GM12878 (cell line): ENCODE results near the gene RMI2. TPM values are rescaled to one million over a fixed set of nuclear protein-coding genes. Genes with fewer than 3 reads are reported as not detected.

ENCODE experiments used
- ATAC-seq: fragments of 200-7000 bp; cut with Tn5 transposase; 3 replicates; pipeline ENCODE4 v1.9.1; 2020; ENCODE audit warnings: mild to moderate bottlenecking, moderate library complexity
- BruUV-seq: library from RNA; stranded (reverse); fragments of 400-500 nt; replicated peaks from 2 replicates; lab custom pipeline; 2021; lab: Mats Ljungman, UMichigan
- CTCF ChIA-PET: fragments of 300-600 bp; sonication (Branson Sonifier 250); formaldehyde crosslinking; extraction: SDS; loops from one replicate; lab custom pipeline; 2021; ENCODE audit warnings: inconsistent platforms; lab: Yijun Ruan, JAX
- POLR2A ChIA-PET: fragments of 350-600 bp; formaldehyde crosslinking; extraction: SDS; loops from one replicate; lab custom pipeline; 2021; ENCODE audit warnings: inconsistent platforms; lab: Charles Lee
- RAD21 ChIA-PET: fragments of 300-600 bp; sonication (Branson Sonifier 250); formaldehyde crosslinking; loops from one replicate; lab custom pipeline; 2023; ENCODE audit warnings: antibody characterized with exemption; ENCODE audit not compliant: unreplicated experiment; lab: Charles Lee
- SMC1A ChIA-PET: fragments of 300-600 bp; sonication (Branson Sonifier 250); formaldehyde crosslinking; loops from one replicate; lab custom pipeline; 2023; ENCODE audit not compliant: unreplicated experiment, uncharacterized antibody; lab: Charles Lee
- DNase-seq: peaks from one replicate; pipeline ENCODE4 v3.0.0-alpha.2; 2011; ENCODE audit warnings: low read depth, low spot score
- FAIRE-seq: peaks from 3 replicates; lab custom pipeline; 2011; peaks lifted over from hg19 to GRCh38; lab: Jason Lieb, UNC
- H2AFZ ChIP-seq: 2 replicates; pipeline ENCODE4 v1.6.0; 2011; ENCODE audit warnings: low read depth, low read length, control low read depth; ENCODE audit not compliant: control insufficient read depth
- H3K27ac ChIP-seq: 2 replicates; pipeline ENCODE4 v1.5.1; 2011; ENCODE audit warnings: control low read depth; ENCODE audit not compliant: control insufficient read depth, insufficient read depth
- H3K27me3 ChIP-seq, 2 experiments: replicated peaks in 1 of 2; 2 replicates each; pipeline versions ENCODE4 v1.6.0 to v1.6.1; 2011; ENCODE audit warnings: low read length in 1 of 2; ENCODE audit not compliant: control insufficient read depth in 2 of 2, insufficient read depth in 2 of 2
- H3K36me3 ChIP-seq, 2 experiments: 2 replicates each; pipeline ENCODE4 v1.5.1; 2011; ENCODE audit warnings: low read length in 1 of 2; ENCODE audit not compliant: control insufficient read depth in 2 of 2, insufficient read depth in 2 of 2
- H3K4me1 ChIP-seq: 2 replicates; pipeline ENCODE4 v1.6.1; 2011; ENCODE audit warnings: mild to moderate bottlenecking, low read length, moderate library complexity, mixed read lengths; ENCODE audit not compliant: control insufficient read depth, insufficient read depth
- H3K4me2 ChIP-seq: 2 replicates; pipeline ENCODE4 v1.6.0; 2011; ENCODE audit warnings: control low read depth; ENCODE audit not compliant: control insufficient read depth, insufficient read depth
- H3K4me3 ChIP-seq: fragments of 200-600 bp; sonication (generic); 2 replicates; pipeline ENCODE4 v1.5.1; 2016
- H3K79me2 ChIP-seq: 2 replicates; pipeline ENCODE4 v1.6.0; 2011; ENCODE audit warnings: low read length; ENCODE audit not compliant: control insufficient read depth, insufficient read depth
- H3K9ac ChIP-seq: 2 replicates; pipeline ENCODE4 v1.8.0; 2011; ENCODE audit warnings: low read length, control low read depth, mixed read lengths; ENCODE audit not compliant: control insufficient read depth, insufficient read depth
- H3K9me3 ChIP-seq: replicated peaks from 3 replicates; pipeline ENCODE4 v1.5.1; 2011; ENCODE audit warnings: mild to moderate bottlenecking, low read length; ENCODE audit not compliant: control insufficient read depth, insufficient read depth
- H4K20me1 ChIP-seq: 2 replicates; pipeline ENCODE4 v1.6.0; 2011; ENCODE audit not compliant: control insufficient read depth, insufficient read depth
- ASH2L ChIP-seq: fragments of 300-600, 200-600 bp; sonication (generic); IDR thresholded peaks from 2 replicates; pipeline ENCODE4 v1.6.1; 2017; ENCODE audit warnings: low read depth, mild to moderate bottlenecking, borderline replicate concordance
- GATAD2B ChIP-seq: fragments of 450-650 bp; conservative IDR thresholded peaks from 2 replicates; pipeline ENCODE4 v1.6.1; 2017; ENCODE audit warnings: low read depth, mild to moderate bottlenecking, moderate library complexity
- HCFC1 ChIP-seq: fragments of 150-350 bp; IDR thresholded peaks from 2 replicates; pipeline ENCODE4 v1.6.1; 2014; ENCODE audit warnings: low read length
- KLF5 ChIP-seq: fragments of 450-650 bp; IDR thresholded peaks from 2 replicates; pipeline ENCODE4 v1.6.1; 2014; ENCODE audit warnings: mild to moderate bottlenecking; ENCODE audit not compliant: partially characterized antibody
- SMARCA5 ChIP-seq: fragments of 450-650 bp; IDR thresholded peaks from 2 replicates; pipeline ENCODE4 v1.6.1; 2017; ENCODE audit warnings: mild to moderate bottlenecking
- TCF7 ChIP-seq: IDR thresholded peaks from 2 replicates; pipeline ENCODE4 v1.6.1; 2014; ENCODE audit warnings: antibody characterized with exemption, borderline replicate concordance
- ZBTB40 ChIP-seq: fragments of 450-650 bp; IDR thresholded peaks from 2 replicates; pipeline ENCODE4 v1.6.1; 2016; ENCODE audit warnings: mild to moderate bottlenecking, moderate library complexity, borderline replicate concordance
- ZNF207 ChIP-seq: fragments of 450-650 bp; IDR thresholded peaks from 2 replicates; pipeline ENCODE4 v1.6.1; 2014; ENCODE audit warnings: antibody characterized with exemption, mild to moderate bottlenecking, borderline replicate concordance
- ZNF24 ChIP-seq: fragments of 450-650 bp; IDR thresholded peaks from 2 replicates; pipeline ENCODE4 v1.6.1; 2017; ENCODE audit warnings: antibody characterized with exemption, mild to moderate bottlenecking
- WGBS: methylation state at CpG from one replicate; pipeline ENCODE4 v1.1.6; 2016; ENCODE audit warnings: low lambda C conversion rate; ENCODE audit not compliant: insufficient replicate concordance, insufficient coverage; ENCODE audit errors: missing lambda C conversion rate; 5-methylcytosine and 5-hydroxymethylcytosine counted together
- in situ Hi-C: fragments of 300-500 bp; cut with MboI; formaldehyde crosslinking; loops from 9 replicates; pipeline ENCODE4 v1.14.3; 2018; ENCODE audit warnings: mixed read lengths
- intact Hi-C: fragments of 100-400 bp; cut with micrococcal nuclease; formaldehyde crosslinking; loops from one replicate; pipeline ENCODE4 v1.14.2; 2022; ENCODE audit not compliant: unreplicated experiment
- polyA plus RNA-seq, 11 experiments: library from polyadenylated mRNA; depleted of rRNA in 4 of 11; unstranded in 6 of 11; stranded (reverse) in 5 of 11; fragments of >200 nt; fragmentation: Nextera tagmentation in 4 of 11; fragmentation: Illumina TruSeq in 1 of 11; extraction: Ambion mirVana in 4 of 11; extraction: Trizol in 1 of 11; gene quantifications; 1 replicate in 1 of 11; 2 replicates in 10 of 11; pipeline versions ENCODE4 v1.2.1 to v1.2.3, GENCODE V29; 2011 to 2016; ENCODE audit warnings: inconsistent platforms in 2 of 11, missing spikeins in 2 of 11, low read depth in 1 of 11
- total RNA-seq, 4 experiments: library from RNA; depleted of rRNA in 3 of 4; stranded (reverse); fragments of >200 nt in 3 of 4; fragmentation: Illumina TruSeq in 1 of 4; extraction: Trizol in 1 of 4; gene quantifications; 2 replicates each; pipeline versions ENCODE4 v1.2.1 to v1.2.3, GENCODE V29; 2013 to 2021

Gene RMI2
- total and polyA plus RNA-seq, 10 of the 15 experiments (the other 5 are each of a cell fraction or from before 2014, with no cell fraction given) = 9.6 to 68.8 (median 32.1) TPM

- no peak for TF ChIP-seq ZBTB40
- no peak for TF ChIP-seq SMARCA5
- TF ChIP-seq HCFC1 = no peak
- no peak for TF ChIP-seq ZNF207
Measured at GRCh38 chr16:11363927-11364258, 18.6 kb downstream of the RMI2 start (continued).

GRCh38 chr16:11367483-11367906 is 22.2 kb downstream of the RMI2 start:
- FAIRE-seq (no peak), DNase-seq (no peak), ATAC-seq (no peak)
- intact Hi-C loops (no loop called here), in situ Hi-C loops (no loop called here)
- ChIA-PET CTCF (interaction anchor here (1.1 to 1.6 kb wide), 2 partner anchors 11 to 20 kb away, joined by 4 to 9 read pairs; no protein-coding TSS in a partner anchor), RAD21 (interaction anchor here (0.7 kb wide), 1 partner anchor 63 kb away, joined by 3 read pairs; no protein-coding TSS in a partner anchor), SMC1A (interaction anchor here (1.4 kb wide), 1 partner anchor 70 kb away, joined by 3 read pairs; no protein-coding TSS in a partner anchor), POLR2A (interaction anchor here (0.7 kb wide), 1 partner anchor 273 kb away, joined by 3 read pairs; no protein-coding TSS in a partner anchor)
- H3K4me1 ChIP-seq = peaks cover 27% of the 10 kb centered on the region
- H3K27ac ChIP-seq = no peak overlapping the region
- no peaks in the 10 kb centered on the region for H4K20me1 ChIP-seq
- H3K36me3 ChIP-seq = no peaks in the 10 kb centered on the region
- no TSS peak for BruUV-seq
- H3K4me2 ChIP-seq = no peak overlapping the region
- H3K9me3 ChIP-seq = no peaks in the 10 kb centered on the region
- 88% methylated on average over 5 of the region's 5 CpGs for WGBS
- TF ChIP-seq ZNF24 (no peak), KLF5 (no peak), ASH2L (no peak), GATAD2B (no peak), TCF7 (no peak)
- H2AFZ ChIP-seq = no peak overlapping the region
- H3K79me2 ChIP-seq = no peaks in the 10 kb centered on the region
- no peak overlapping the region for H3K4me3 ChIP-seq
- no peak overlapping the region for H3K9ac ChIP-seq
- no peaks in the 10 kb centered on the region for H3K27me3 ChIP-seq
